WTC11 (cell line): ENCODE data around the gene AIG1. TPM values are rescaled to one million over a fixed set of nuclear protein-coding genes. Genes with fewer than 3 reads are reported as not detected.
"Not testable (repeated sequence)": the region's sequence is repeated elsewhere in the genome, so short reads cannot be mapped to it uniquely, and the experiment has no call there.

Source experiments
- ATAC-seq: fragments of 200-7000 bp; cut with Tn5 transposase; 2 replicates; pipeline ENCODE4 v1.10.0; 2021; ENCODE audit warnings: mild to moderate bottlenecking, moderate library complexity
- CTCF ChIA-PET: fragments of 300-600 bp; sonication (Branson Sonifier 250); formaldehyde crosslinking; loops from one replicate; lab custom pipeline; 2021; ENCODE audit warnings: antibody characterized with exemption; lab: Charles Lee
- POLR2A ChIA-PET: fragments of 350-600 bp; sonication (Branson Sonifier 250); formaldehyde crosslinking; loops from one replicate; lab custom pipeline; 2021; ENCODE audit warnings: antibody characterized with exemption; lab: Charles Lee
- DNase-seq: peaks from one replicate; pipeline ENCODE4 v3.0.0; 2021; ENCODE audit warnings: low spot score
- H3K27ac Mint-ChIP-seq: 2 replicates; pipeline ENCODE4 v1.8.0; 2021; ENCODE audit warnings: mixed read lengths
- H3K27me3 Mint-ChIP-seq: 2 replicates; pipeline ENCODE4 v1.8.0; 2021; ENCODE audit warnings: low read depth, mild to moderate bottlenecking, moderate library complexity, mixed read lengths
- H3K36me3 Mint-ChIP-seq: 2 replicates; pipeline ENCODE4 v1.8.0; 2021; ENCODE audit warnings: mixed read lengths
- H3K4me1 Mint-ChIP-seq: 2 replicates; pipeline ENCODE4 v1.8.0; 2022; ENCODE audit warnings: mixed read lengths
- H3K4me3 Mint-ChIP-seq: 2 replicates; pipeline ENCODE4 v1.8.0; 2021; ENCODE audit warnings: mild to moderate bottlenecking, moderate library complexity, mixed read lengths
- H3K9me3 Mint-ChIP-seq: 2 replicates; pipeline ENCODE4 v1.8.0; 2021; ENCODE audit warnings: mixed read lengths
- AFF4 ChIP-seq: sonication (generic); formaldehyde crosslinking; IDR thresholded peaks from 2 replicates; pipeline ENCODE4 v1.8.1; 2023; ENCODE audit warnings: mild to moderate bottlenecking, missing genetic modification reagents, borderline replicate concordance
- E2F5 ChIP-seq: sonication (generic); formaldehyde crosslinking; IDR thresholded peaks from 2 replicates; pipeline ENCODE4 v1.8.1; 2022; ENCODE audit warnings: mild to moderate bottlenecking, moderate library complexity, missing genetic modification reagents
- HMGXB4 ChIP-seq: sonication (generic); formaldehyde crosslinking; IDR thresholded peaks from 2 replicates; pipeline ENCODE4 v1.8.1; 2023; ENCODE audit warnings: mild to moderate bottlenecking, moderate library complexity, missing genetic modification reagents
- KAT7 ChIP-seq: sonication (generic); formaldehyde crosslinking; IDR thresholded peaks from 2 replicates; pipeline ENCODE4 v1.8.1; 2023; ENCODE audit warnings: missing genetic modification reagents, mild to moderate bottlenecking, borderline replicate concordance
- NFYB ChIP-seq: sonication (generic); formaldehyde crosslinking; conservative IDR thresholded peaks from 2 replicates; pipeline ENCODE4 v1.8.0; 2022; ENCODE audit warnings: low read depth, missing genetic modification reagents
- NR1H2 ChIP-seq: sonication (generic); formaldehyde crosslinking; IDR thresholded peaks from 2 replicates; pipeline ENCODE4 v1.9.0; 2021; ENCODE audit warnings: mild to moderate bottlenecking, moderate library complexity, missing genetic modification reagents
- PRDM15 ChIP-seq: sonication (generic); formaldehyde crosslinking; IDR thresholded peaks from 2 replicates; pipeline ENCODE4 v1.8.0; 2022; ENCODE audit warnings: missing genetic modification reagents
- SMAD3 ChIP-seq: sonication (generic); formaldehyde crosslinking; IDR thresholded peaks from 2 replicates; pipeline ENCODE4 v1.8.0; 2022; ENCODE audit warnings: missing genetic modification reagents, mild to moderate bottlenecking, borderline replicate concordance
- SMAD4 ChIP-seq: sonication (generic); formaldehyde crosslinking; IDR thresholded peaks from 2 replicates; pipeline ENCODE4 v1.8.0; 2022; ENCODE audit warnings: mild to moderate bottlenecking, missing genetic modification reagents
- TCF7 ChIP-seq: sonication (generic); formaldehyde crosslinking; IDR thresholded peaks from 2 replicates; pipeline ENCODE4 v1.8.0; 2022; ENCODE audit warnings: mild to moderate bottlenecking, low read depth, missing genetic modification reagents, moderate library complexity
- TEAD1 ChIP-seq: sonication (generic); formaldehyde crosslinking; IDR thresholded peaks from 2 replicates; pipeline ENCODE4 v1.8.0; 2022; ENCODE audit warnings: mild to moderate bottlenecking, missing genetic modification reagents
- USF2 ChIP-seq: sonication (generic); formaldehyde crosslinking; IDR thresholded peaks from 2 replicates; pipeline ENCODE4 v1.8.1; 2023; ENCODE audit warnings: mild to moderate bottlenecking, missing genetic modification reagents, moderate library complexity
- ZNF121 ChIP-seq: sonication (generic); formaldehyde crosslinking; IDR thresholded peaks from 2 replicates; pipeline ENCODE4 v1.8.0; 2023; ENCODE audit warnings: missing genetic modification reagents
- ZNF138 ChIP-seq: sonication (generic); formaldehyde crosslinking; conservative IDR thresholded peaks from 2 replicates; pipeline ENCODE4 v1.8.1; 2022; ENCODE audit warnings: mild to moderate bottlenecking, moderate library complexity, missing genetic modification reagents
- ZNF396 ChIP-seq: fragments of 250-450 bp; sonication (Bioruptor Pico); IDR thresholded peaks from 2 replicates; pipeline ENCODE4 v1.8.0; 2021; ENCODE audit warnings: mild to moderate bottlenecking, moderate library complexity, borderline replicate concordance
- total RNA-seq: library from RNA; stranded (reverse); gene quantifications from 3 replicates; pipeline ENCODE4 v1.2.3, GENCODE V29; 2021
- TF ChIP-seq, protein P1 (sequence below): sonication (generic); formaldehyde crosslinking; IDR thresholded peaks from 2 replicates; pipeline ENCODE4 v1.8.0; 2022; ENCODE audit warnings: mild to moderate bottlenecking, missing genetic modification reagents

The AIG1 gene
- total RNA-seq, 1 experiment from 2014 or later: 38.8 TPM

GRCh38 chr6:143139239-143139784 lies 78.6 kb downstream of the AIG1 start (continued):
- TF ChIP-seq AFF4 (no peak), KAT7 (no peak), NFYB (CRISPR knock-in tag) (no peak), ZNF138 (no peak), NR1H2 (no peak), TCF7 (CRISPR knock-in tag) (no peak)
- TF ChIP-seq, protein P1, sequence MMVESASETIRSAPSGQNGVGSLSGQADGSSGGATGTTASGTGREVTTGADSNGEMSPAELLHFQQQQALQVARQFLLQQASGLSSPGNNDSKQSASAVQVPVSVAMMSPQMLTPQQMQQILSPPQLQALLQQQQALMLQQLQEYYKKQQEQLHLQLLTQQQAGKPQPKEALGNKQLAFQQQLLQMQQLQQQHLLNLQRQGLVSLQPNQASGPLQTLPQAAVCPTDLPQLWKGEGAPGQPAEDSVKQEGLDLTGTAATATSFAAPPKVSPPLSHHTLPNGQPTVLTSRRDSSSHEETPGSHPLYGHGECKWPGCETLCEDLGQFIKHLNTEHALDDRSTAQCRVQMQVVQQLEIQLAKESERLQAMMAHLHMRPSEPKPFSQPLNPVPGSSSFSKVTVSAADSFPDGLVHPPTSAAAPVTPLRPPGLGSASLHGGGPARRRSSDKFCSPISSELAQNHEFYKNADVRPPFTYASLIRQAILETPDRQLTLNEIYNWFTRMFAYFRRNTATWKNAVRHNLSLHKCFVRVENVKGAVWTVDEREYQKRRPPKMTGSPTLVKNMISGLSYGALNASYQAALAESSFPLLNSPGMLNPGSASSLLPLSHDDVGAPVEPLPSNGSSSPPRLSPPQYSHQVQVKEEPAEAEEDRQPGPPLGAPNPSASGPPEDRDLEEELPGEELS (CRISPR knock-in tag): no peak

DNA sequence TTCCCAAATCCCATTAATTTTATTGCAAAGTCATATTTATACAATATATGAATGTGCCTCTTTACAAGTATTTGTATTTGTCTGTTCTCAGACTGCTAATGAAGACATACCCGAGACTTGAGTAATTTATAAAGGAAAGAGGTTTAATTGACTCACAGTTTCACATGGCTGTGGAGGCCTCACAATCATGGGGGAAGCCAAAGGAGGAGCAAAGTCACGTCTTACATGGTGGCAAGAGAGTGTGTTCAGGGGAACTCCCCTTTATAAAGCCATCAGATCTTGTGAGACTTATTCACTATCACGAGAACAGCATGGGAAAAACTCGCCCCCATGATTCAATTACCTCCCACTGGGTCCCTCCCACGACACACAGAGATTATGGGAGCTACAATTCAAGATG lies 79.2 kb downstream of the AIG1 start:
- DNase-seq, CTCF ChIA-PET, ATAC-seq: not testable (repeated sequence)

GRCh38 chr6:143140767-143141166 lies 80.1 kb downstream of the AIG1 start:
- H3K4me3 Mint-ChIP-seq: no peak overlapping the region
- ChIA-PET CTCF (no interaction called here), POLR2A (no interaction called here)
- H3K36me3 Mint-ChIP-seq: peaks cover 3% of the 10 kb centered on the region; the same call in 1 of the 2 replicates
- H3K9me3 Mint-ChIP-seq: no peaks in the 10 kb centered on the region
- no peak overlapping the region for H3K27ac Mint-ChIP-seq
- TF ChIP-seq ZNF121 (CRISPR knock-in tag) (no peak), ZNF396 (CRISPR knock-in tag) (no peak), HMGXB4 (CRISPR knock-in tag) (no peak), USF2 (no peak), AFF4 (no peak), SMAD4 (CRISPR knock-in tag) (no peak), TEAD1 (CRISPR knock-in tag) (no peak), SMAD3 (CRISPR knock-in tag) (no peak), PRDM15 (no peak), E2F5 (CRISPR knock-in tag) (no peak)
- ATAC-seq (no peak), DNase-seq (no peak)
- H3K4me1 Mint-ChIP-seq: no peaks in the 10 kb centered on the region
- no peaks in the 10 kb centered on the region for H3K27me3 Mint-ChIP-seq

More for the DNA sequence above, 79.2 kb downstream of the AIG1 start:
- H3K4me3 Mint-ChIP-seq, H3K36me3 Mint-ChIP-seq, H3K4me1 Mint-ChIP-seq, H3K27me3 Mint-ChIP-seq, H3K9me3 Mint-ChIP-seq, H3K27ac Mint-ChIP-seq, POLR2A ChIA-PET: not testable (repeated sequence)
